Transverse colon (tissue), 3 donors: Measurements from ENCODE around the gene PARM1.

Experiments used
- EP300 ChIP-seq: sonication (generic); formaldehyde crosslinking; IDR thresholded peaks from one replicate; pipeline ENCODE4 v1.6.1; 2017; ENCODE audit warnings: antibody characterized with exemption, low read depth
- POLR2A ChIP-seq: fragments of 450-650 bp; IDR thresholded peaks from one replicate; pipeline ENCODE4 v1.6.1; 2016; ENCODE audit warnings: antibody characterized with exemption, mild to moderate bottlenecking, moderate library complexity
- TF ChIP-seq, protein P1 (sequence below), 5 experiments: fragments of 200-600 bp in 3 of 5; fragments of 450-650 bp in 2 of 5; sonication (generic) in 3 of 5; IDR thresholded peaks; 1 replicate in 2 of 5; 2 replicates in 3 of 5; pipeline ENCODE4 v1.5.1; 2016 to 2017; ENCODE audit warnings: antibody characterized with exemption in 5 of 5, inconsistent platforms in 3 of 5, mild to moderate bottlenecking in 2 of 5, moderate library complexity in 1 of 5

DNA sequence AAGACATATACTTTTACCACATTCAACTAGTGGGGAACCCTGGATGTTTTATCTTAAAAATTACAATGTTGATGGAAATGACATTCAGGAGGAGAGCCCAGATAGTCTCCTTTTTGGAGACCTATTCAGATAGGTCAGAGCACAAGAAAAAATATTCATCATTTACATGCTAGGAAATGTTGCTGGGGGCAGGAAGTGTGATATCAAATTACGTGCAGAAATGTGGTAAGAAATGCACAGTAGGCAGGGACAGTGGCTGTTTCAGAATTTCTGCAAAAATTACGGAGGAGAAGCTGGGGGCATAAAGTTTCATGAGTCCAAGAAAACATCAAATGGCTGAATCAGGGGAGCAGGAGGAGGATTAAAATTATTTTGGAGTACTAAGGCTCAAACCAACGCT lies 8.2 kb downstream of the PARM1 start:
- TF ChIP-seq, protein P1, sequence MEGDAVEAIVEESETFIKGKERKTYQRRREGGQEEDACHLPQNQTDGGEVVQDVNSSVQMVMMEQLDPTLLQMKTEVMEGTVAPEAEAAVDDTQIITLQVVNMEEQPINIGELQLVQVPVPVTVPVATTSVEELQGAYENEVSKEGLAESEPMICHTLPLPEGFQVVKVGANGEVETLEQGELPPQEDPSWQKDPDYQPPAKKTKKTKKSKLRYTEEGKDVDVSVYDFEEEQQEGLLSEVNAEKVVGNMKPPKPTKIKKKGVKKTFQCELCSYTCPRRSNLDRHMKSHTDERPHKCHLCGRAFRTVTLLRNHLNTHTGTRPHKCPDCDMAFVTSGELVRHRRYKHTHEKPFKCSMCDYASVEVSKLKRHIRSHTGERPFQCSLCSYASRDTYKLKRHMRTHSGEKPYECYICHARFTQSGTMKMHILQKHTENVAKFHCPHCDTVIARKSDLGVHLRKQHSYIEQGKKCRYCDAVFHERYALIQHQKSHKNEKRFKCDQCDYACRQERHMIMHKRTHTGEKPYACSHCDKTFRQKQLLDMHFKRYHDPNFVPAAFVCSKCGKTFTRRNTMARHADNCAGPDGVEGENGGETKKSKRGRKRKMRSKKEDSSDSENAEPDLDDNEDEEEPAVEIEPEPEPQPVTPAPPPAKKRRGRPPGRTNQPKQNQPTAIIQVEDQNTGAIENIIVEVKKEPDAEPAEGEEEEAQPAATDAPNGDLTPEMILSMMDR (IDR thresholded peaks at IDR 0.05): no peak
- TF ChIP-seq POLR2A: no peak
- no peak for TF ChIP-seq EP300
